Caco-2 (cell line): ENCODE measurements around the gene STAT5B. TPM values are rescaled to one million over a fixed set of nuclear protein-coding genes. Genes with fewer than 3 reads are reported as not detected.

ENCODE experiments used
- BruUV-seq: library from RNA; stranded (reverse); fragments of 400-500 nt; replicated peaks from 2 replicates; lab custom pipeline; 2021; lab: Mats Ljungman, UMichigan
- CTCF ChIA-PET: fragments of 300-600 bp; sonication (Branson Sonifier 250); formaldehyde crosslinking; loops from one replicate; lab custom pipeline; 2022; ENCODE audit warnings: antibody characterized with exemption; lab: Charles Lee
- POLR2A ChIA-PET: fragments of 300-600 bp; sonication (Branson Sonifier 250); formaldehyde crosslinking; loops from one replicate; lab custom pipeline; 2022; ENCODE audit warnings: antibody characterized with exemption; lab: Charles Lee
- DNase-seq, 2 experiments: peaks; one replicate each; pipeline versions ENCODE4 v3.0.0 to v3.0.0-alpha.2; 2020 to 2022
- H3K27me3 ChIP-seq: replicated peaks from 2 replicates; pipeline ENCODE4 v1.6.0; 2011; ENCODE audit warnings: low read length; ENCODE audit not compliant: control insufficient read depth, insufficient read depth
- H3K36me3 ChIP-seq: 2 replicates; pipeline ENCODE4 v1.5.1; 2011; ENCODE audit warnings: low read length; ENCODE audit not compliant: control insufficient read depth, insufficient read depth
- H3K4me1 ChIP-seq: fragments of 250-450 bp; sonication (Bioruptor Pico); 2 replicates; pipeline ENCODE4 v1.5.1; 2020; ENCODE audit warnings: mild to moderate bottlenecking
- H3K4me3 ChIP-seq: 2 replicates; pipeline ENCODE4 v1.5.1; 2011; ENCODE audit warnings: low read depth, mild to moderate bottlenecking, control low read depth, low read length
- H3K9me3 ChIP-seq: fragments of 250-450 bp; sonication (Bioruptor Pico); 2 replicates; pipeline ENCODE4 v1.5.1; 2020; ENCODE audit warnings: mild to moderate bottlenecking, moderate library complexity
- H3K27ac Mint-ChIP-seq: one replicate; pipeline ENCODE4 v1.8.0; 2022; ENCODE audit warnings: mixed read lengths; ENCODE audit not compliant: unreplicated experiment
- H3K27me3 Mint-ChIP-seq: one replicate; pipeline ENCODE4 v1.8.0; 2022; ENCODE audit warnings: mixed read lengths; ENCODE audit not compliant: insufficient read depth, unreplicated experiment
- H3K36me3 Mint-ChIP-seq: one replicate; pipeline ENCODE4 v1.8.0; 2022; ENCODE audit warnings: mild to moderate bottlenecking, mixed read lengths; ENCODE audit not compliant: insufficient read depth, unreplicated experiment
- H3K4me1 Mint-ChIP-seq: one replicate; pipeline ENCODE4 v1.8.0; 2022; ENCODE audit warnings: low read depth, mixed read lengths; ENCODE audit not compliant: unreplicated experiment
- H3K4me3 Mint-ChIP-seq: one replicate; pipeline ENCODE4 v1.8.0; 2022; ENCODE audit warnings: mild to moderate bottlenecking, moderate library complexity, mixed read lengths; ENCODE audit not compliant: unreplicated experiment
- H3K9me3 Mint-ChIP-seq: one replicate; pipeline ENCODE4 v1.8.0; 2022; ENCODE audit warnings: mixed read lengths; ENCODE audit not compliant: unreplicated experiment
- CTCF ChIP-seq, 2 experiments: fragments of 200-600 bp in 1 of 2; IDR thresholded peaks; 1 replicate in 1 of 2; 2 replicates in 1 of 2; pipeline versions ENCODE4 v1.5.1 to v1.8.0; 2011 to 2022; ENCODE audit warnings: antibody characterized with exemption in 1 of 2, control low read depth in 1 of 2, inconsistent platforms in 1 of 2, low read depth in 1 of 2, low read length in 1 of 2, mild to moderate bottlenecking in 1 of 2, moderate library complexity in 1 of 2; ENCODE audit not compliant: insufficient read depth in 1 of 2, severe bottlenecking in 1 of 2, unreplicated experiment in 1 of 2
- intact Hi-C: fragments of 100-400 bp; cut with micrococcal nuclease; formaldehyde crosslinking; loops from one replicate; pipeline ENCODE4 v1.10.0; 2022; ENCODE audit not compliant: unreplicated experiment
- total RNA-seq: library from RNA; stranded (reverse); gene quantifications from 2 replicates; pipeline ENCODE4 v1.2.3, GENCODE V29; 2022

STAT5B gene
- total RNA-seq, 1 experiment from 2014 or later, result 46.9 TPM

DNA sequence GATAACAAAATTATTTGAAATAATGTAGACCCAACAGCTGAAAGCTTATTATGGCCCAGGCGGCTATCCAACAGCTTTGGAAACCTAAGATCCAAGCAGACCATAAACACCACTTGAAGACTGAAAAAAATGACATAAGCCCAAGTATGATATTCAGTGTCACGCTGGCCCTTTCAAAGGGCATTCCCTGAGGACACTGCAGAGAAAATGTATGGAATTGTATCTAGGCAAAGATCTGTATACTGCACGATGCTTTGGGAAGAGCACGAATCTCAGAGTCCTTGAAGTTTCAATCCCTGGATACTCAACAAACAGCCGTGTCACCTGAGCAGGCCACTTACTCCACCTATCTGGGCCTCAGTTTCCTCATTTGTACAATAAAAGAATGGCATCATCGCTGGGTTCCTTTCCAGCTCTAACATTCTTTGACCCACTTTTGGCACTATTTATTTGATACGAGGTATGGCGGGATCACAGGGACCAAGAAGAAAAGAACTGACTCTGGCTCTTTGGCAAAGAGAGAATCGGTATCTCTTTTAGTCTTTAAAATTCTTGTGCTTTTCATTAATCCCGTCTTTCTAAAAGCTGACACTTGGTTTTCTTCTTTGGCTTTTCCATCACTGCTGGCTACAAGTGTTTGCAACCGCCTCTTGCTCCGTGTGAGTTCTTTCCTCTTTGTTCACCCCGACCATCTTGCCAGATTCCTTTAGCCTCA, 1.2 kb downstream of the STAT5B start:
- peak overlapping the region; percentile 75 for H3K4me3 ChIP-seq
- Mint-ChIP-seq H3K27me3 (no peaks in the 10 kb centered on the region), H3K36me3 (no peaks in the 10 kb centered on the region), H3K9me3 (no peaks in the 10 kb centered on the region), H3K4me1 (peaks cover 27% of the 10 kb centered on the region), H3K27ac (peak overlapping the region; percentile 30), H3K4me3 (peak overlapping the region; percentile 78)
- no peaks in the 10 kb centered on the region for H3K27me3 ChIP-seq
- no peak for TF ChIP-seq CTCF (IDR thresholded peaks at IDR 0.05; ENCODE audit: insufficient read depth in 1 of 2, low read depth in 1 of 2, low read length in 1 of 2, severe bottlenecking in 1 of 2, unreplicated experiment in 1 of 2)
- no peaks in the 10 kb centered on the region for H3K36me3 ChIP-seq
- ChIA-PET CTCF (interaction anchor here (1.1 kb wide), 2 partner anchors 24 to 53 kb away, joined by 3 to 6 read pairs; no protein-coding TSS in a partner anchor), POLR2A (interaction anchor here (0.5 to 0.6 kb wide), 3 partner anchors 121 to 389 kb away, joined by 3 to 6 read pairs (median 4); partner anchors contain the start of gene NKIRAS2)
- intact Hi-C loops, result no loop called here
- peaks cover 11% of the 10 kb centered on the region; the same call in 1 of the 2 replicates for H3K4me1 ChIP-seq
- BruUV-seq, result TSS peak; percentile 33
- no peaks in the 10 kb centered on the region for H3K9me3 ChIP-seq
- no peak for DNase-seq

DNA sequence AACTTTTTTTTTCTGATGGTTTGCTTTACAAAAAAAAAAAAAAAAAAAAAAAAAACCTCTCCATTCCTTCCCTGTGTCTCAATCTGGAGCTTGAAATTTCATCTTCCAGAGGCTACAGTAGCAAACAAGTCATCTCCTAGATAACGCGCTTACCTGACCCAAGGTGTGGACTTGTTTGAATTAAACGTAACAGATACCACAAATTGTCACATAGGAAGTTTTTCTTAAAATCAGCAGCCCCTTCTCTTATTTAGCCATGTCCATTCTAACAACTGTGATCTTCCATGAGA, 2.0 kb downstream of the STAT5B start:
- H3K9me3 ChIP-seq, result no peaks in the 10 kb centered on the region
- no peak for DNase-seq
- H3K27me3 ChIP-seq, result no peaks in the 10 kb centered on the region
- ChIA-PET CTCF (interaction anchor here (1.1 kb wide), 2 partner anchors 23 to 52 kb away, joined by 3 to 6 read pairs; no protein-coding TSS in a partner anchor), POLR2A (no interaction called here)
- Mint-ChIP-seq H3K4me1 (peaks cover 27% of the 10 kb centered on the region), H3K36me3 (no peaks in the 10 kb centered on the region), H3K9me3 (no peaks in the 10 kb centered on the region), H3K4me3 (peak overlapping the region; percentile 78), H3K27ac (no peak overlapping the region), H3K27me3 (no peaks in the 10 kb centered on the region)
- BruUV-seq, result no TSS peak
- H3K4me1 ChIP-seq, result peaks cover 11% of the 10 kb centered on the region
- no peaks in the 10 kb centered on the region for H3K36me3 ChIP-seq
- intact Hi-C loops, result no loop called here
- no peak overlapping the region for H3K4me3 ChIP-seq
- TF ChIP-seq CTCF (IDR thresholded peaks at IDR 0.05; ENCODE audit: insufficient read depth in 1 of 2, low read depth in 1 of 2, low read length in 1 of 2, severe bottlenecking in 1 of 2, unreplicated experiment in 1 of 2), result no peak

DNA sequence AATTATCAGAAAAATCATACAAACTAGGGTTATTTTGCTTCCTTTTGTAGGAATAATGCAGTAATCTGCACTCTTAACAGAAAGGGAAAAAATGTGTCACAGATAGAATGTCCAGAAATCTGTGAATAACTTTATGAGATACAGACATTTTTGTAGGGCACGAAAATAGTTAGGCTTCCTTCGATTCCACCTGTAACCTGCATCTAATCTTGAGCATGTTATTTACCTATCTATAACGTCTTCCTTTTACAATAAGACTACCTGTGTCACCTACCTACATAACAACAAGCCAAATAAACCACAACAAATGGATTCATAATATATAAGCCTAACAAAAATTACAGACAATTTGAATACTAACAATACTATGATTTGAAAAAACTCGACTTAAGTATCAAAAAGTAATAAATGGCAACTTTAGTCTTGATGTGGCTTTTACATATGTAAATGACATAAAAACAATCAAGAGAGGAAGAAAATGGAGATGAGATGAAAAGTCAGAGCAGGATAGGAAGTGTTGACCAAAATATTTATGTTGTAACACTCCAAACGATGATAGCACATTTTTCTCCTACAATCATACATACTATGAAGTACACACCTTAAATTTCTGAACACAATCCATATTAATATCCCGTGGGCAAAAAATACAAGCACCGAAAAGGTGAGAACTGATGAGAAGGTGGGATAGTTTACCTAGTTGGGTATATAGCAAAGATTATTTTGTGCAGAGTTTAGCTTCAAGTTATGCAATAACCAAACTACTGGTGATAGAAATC, 2.5 kb downstream of the STAT5B start:
- POLR2A ChIA-PET, result no interaction called here
- no peaks in the 10 kb centered on the region for H3K9me3 Mint-ChIP-seq
- no peak for TF ChIP-seq CTCF (IDR thresholded peaks at IDR 0.05; ENCODE audit: insufficient read depth in 1 of 2, low read depth in 1 of 2, low read length in 1 of 2, severe bottlenecking in 1 of 2, unreplicated experiment in 1 of 2)
- no peaks in the 10 kb centered on the region for H3K27me3 ChIP-seq
- H3K27ac Mint-ChIP-seq, result no peak overlapping the region
- no peak overlapping the region for H3K4me3 Mint-ChIP-seq
- H3K4me3 ChIP-seq, result no peak overlapping the region
- H3K4me1 Mint-ChIP-seq, result peaks cover 27% of the 10 kb centered on the region
- no peaks in the 10 kb centered on the region for H3K27me3 Mint-ChIP-seq
- no TSS peak for BruUV-seq
- H3K4me1 ChIP-seq, result peaks cover 11% of the 10 kb centered on the region
- intact Hi-C loops, result no loop called here
- H3K36me3 ChIP-seq, result no peaks in the 10 kb centered on the region
- CTCF ChIA-PET, result interaction anchor here (1.1 kb wide), 2 partner anchors 22 to 52 kb away, joined by 3 to 6 read pairs; no protein-coding TSS in a partner anchor
- no peak for DNase-seq
- H3K36me3 Mint-ChIP-seq, result no peaks in the 10 kb centered on the region
- H3K9me3 ChIP-seq, result no peaks in the 10 kb centered on the region
